SK-N-MC (cell line): ENCODE data around the gene MTHFR.

Experiments
- EZH2 ChIP-seq: fragments of 200-600 bp; sonication (generic); IDR thresholded peaks from one replicate; pipeline ENCODE4 v1.6.1; 2017; ENCODE audit warnings: antibody characterized with exemption
- FOXP2 ChIP-seq: optimal IDR thresholded peaks from 2 replicates; pipeline ENCODE3; 2011; ENCODE audit warnings: mild to moderate bottlenecking, moderate library complexity; ENCODE audit not compliant: insufficient read depth; ENCODE audit errors: extremely low read length, control extremely low read depth
- POLR2AphosphoS5 ChIP-seq: IDR thresholded peaks from 2 replicates; pipeline ENCODE4 v1.6.1; 2012; ENCODE audit warnings: mild to moderate bottlenecking, low read depth, low read length, borderline replicate concordance

GRCh38 chr1:11831945-11832725 lies 26.4 kb upstream of the MTHFR start:
- no peak for TF ChIP-seq POLR2AphosphoS5
- no peak for TF ChIP-seq EZH2
- no peak for TF ChIP-seq FOXP2
